M059J (cell line): Measurements from ENCODE around the gene TMEM198. TPM values are rescaled to one million over a fixed set of nuclear protein-coding genes. Genes with fewer than 3 reads are reported as not detected.

Experiments used
- DNase-seq: peaks from one replicate; pipeline ENCODE4 v3.0.0-alpha.2; 2012; ENCODE audit warnings: low read depth
- total RNA-seq: library from RNA; depleted of rRNA; stranded (reverse); fragments of >200 nt; shearing (Covaris generic); gene quantifications from 2 replicates; pipeline ENCODE4 v1.2.3, GENCODE V29; 2014; rRNA removed

Gene TMEM198
- total RNA-seq, 1 experiment from 2014 or later, result 3.5 TPM

DNA sequence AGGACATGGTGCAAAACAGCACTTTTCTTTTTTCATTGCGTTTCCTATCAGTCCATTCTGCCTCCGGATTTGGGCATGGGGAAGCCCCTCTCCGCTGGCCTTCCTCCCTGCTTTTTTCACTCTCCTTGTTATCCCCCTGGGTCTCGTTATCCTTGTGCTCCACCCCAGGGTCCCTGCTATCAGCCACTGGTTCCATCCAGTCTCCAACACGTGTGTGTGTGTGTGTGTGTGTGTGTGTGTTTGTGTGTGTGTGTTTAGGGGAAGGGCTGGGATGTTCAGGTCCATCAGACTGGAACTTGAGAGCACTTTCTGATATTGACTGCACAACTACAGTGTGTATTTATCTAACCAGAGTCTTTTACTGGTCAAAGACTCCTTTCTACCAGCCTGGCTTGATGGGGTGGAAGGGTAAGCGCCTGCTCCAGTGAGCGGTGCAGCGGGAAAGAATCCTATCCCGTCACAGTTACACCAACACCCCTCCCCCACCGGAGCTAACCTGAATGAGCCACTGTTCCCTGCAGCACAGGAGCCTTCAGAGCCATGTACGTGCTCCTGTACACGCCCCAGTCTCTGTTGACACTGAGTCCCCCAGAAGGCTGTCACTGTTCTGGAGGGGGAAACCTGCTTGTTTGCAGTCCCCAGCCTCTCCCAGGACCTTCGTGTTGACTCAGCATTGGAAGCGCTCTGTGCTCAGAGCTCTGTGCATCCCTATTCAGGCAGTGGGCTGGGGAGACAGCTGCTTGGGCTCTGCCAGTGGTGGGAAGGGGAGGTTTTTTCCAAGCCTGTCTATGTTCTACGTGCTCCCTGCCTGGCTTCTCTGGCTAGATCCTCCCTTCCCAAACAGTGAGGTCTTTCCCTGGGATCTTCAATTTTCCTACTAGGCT lies 32.9 kb downstream of the TMEM198 start:
- peak; percentile 34 for DNase-seq

DNA sequence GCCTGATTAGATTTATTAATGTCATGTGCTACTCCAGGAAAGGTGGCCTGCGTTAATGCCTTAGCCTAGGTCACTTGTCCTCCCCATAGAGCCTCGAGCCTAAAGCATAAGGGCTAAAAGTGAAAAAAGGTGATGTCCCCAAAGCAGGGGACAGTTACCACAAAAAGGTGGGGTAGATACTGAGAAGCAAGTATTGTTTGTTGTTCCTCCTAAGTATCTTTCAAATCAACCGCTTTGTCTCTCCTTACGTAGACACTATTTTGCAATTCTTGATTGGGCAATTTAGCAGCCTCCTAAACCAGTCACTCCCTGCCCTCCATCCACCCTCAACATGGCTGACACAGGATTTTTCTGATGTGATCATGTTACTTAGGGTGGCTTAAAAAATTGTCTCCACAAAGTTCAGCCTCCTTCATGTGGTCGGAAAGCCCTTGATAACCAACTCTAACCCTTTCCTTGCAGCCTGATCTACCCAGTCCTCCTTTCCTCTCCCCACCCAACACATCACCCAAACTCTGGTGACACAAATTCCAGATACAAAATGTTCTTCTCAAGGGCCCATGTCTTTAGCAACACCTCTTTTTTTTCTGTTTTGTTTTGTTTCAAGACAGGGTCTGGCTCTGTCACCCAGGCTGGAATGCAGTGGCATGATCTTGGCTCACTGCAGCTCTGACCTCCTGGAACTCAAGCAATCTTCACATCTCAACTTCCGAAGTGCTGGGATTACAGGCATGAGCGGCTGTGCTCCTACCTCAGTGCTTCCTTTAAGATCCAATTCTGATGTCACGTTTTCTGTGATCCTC lies 35.2 kb downstream of the TMEM198 start:
- no peak for DNase-seq

GRCh38 chr2:219581346-219581745 lies 37.5 kb downstream of the TMEM198 start:
- no peak for DNase-seq

DNA sequence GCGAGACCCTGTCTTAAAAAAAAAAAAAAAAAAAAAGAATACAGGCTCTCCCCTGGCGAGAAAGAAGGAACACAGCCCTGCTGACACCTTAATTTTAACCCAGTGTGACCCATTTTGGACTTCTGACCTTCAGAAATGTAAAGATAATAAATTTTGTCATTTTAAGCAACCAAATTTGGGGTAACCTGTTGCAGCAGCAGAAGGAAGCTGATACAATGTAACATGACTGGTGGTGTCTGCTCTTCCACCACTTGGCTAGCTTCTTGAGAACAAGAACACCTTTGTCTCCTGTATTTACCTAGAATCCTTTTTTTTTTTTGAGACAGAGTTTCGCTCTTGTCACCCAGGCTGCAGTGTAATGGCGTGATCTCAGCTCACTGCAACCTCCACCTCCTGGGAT lies 47.3 kb downstream of the TMEM198 start:
- DNase-seq, result no peak

GRCh38 chr2:219592736-219593135 lies 48.9 kb downstream of the TMEM198 start:
- no peak for DNase-seq

DNA sequence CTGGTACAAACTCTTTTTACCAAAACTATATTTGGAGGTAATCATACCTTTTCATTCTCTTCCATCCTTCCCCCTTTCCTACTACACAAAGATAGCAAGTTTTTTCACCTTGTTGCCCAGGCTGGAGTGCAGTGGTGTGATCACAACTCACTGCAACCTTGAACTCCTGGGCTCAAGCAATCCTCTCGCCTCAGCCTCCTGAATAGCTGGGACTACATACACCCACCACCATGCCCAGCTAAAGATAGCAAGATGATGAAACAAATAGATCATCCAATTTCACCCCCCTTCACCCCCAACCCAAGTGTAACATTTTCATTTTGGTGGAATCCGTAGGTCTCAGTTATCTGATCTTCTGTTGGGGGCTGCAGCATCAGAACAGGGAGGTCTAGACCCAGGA lies 49.3 kb downstream of the TMEM198 start:
- DNase-seq, result no peak

DNA sequence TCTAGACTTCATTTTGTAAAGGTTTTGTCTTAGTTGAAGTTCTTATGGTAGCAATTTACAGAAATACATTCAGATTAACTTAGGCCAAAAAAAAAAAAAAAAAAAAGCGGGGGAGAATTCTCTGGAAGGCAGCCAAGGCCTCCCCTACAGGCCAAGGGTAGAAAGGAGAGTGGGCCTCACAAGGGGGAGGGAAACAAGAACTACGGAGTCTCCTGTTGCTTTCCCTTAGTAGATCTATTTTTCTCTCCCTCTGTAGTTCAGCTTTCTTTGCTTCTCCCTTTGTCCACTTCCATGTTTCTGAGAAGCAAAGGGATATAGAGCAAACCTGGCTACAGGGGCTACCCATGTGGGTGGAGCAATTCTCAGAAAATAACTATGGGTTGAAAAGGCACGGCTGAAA lies 51.4 kb downstream of the TMEM198 start:
- no peak for DNase-seq

GRCh38 chr2:219596954-219597551 lies 53.2 kb downstream of the TMEM198 start:
- peak; percentile 30 for DNase-seq

GRCh38 chr2:219597552-219598307 lies 53.9 kb downstream of the TMEM198 start, which contains the start of gene STK11IP:
Gene STK11IP, plus strand, starts transcription at chr2:219597857. Its CDS starts 263 bp downstream, at chr2:219598120.
- DNase-seq, result peak; percentile 97

- DNase-seq, result peak; percentile 23
These were observed 54.7 kb downstream of the TMEM198 start for GRCh38 chr2:219598308-219599078.

Other genes starting within 250 kb of the TMEM198 start
- 1.1 and 1.7 TPM in 2 replicates for gene PTPRN, start 234.6 kb upstream of the TMEM198 start, total RNA-seq
- not detected in 2 replicates for gene RESP18, start 211.3 kb upstream of the TMEM198 start, total RNA-seq
- 75.8 and 88.2 TPM in 2 replicates for gene DNPEP, start 156.1 kb upstream of the TMEM198 start, total RNA-seq
- gene DES, start 125.7 kb upstream of the TMEM198 start, total RNA-seq, result 0.37 TPM in 1 of 2 replicates, not detected in the other
- gene SPEG, start 109.2 kb upstream of the TMEM198 start, total RNA-seq, result 9.8 and 13.9 TPM in 2 replicates
- gene GMPPA, start 45.1 kb upstream of the TMEM198 start, total RNA-seq, result 81.6 and 89.2 TPM in 2 replicates
- 0.02 and 0.10 TPM in 2 replicates for gene ASIC4, start 29.5 kb upstream of the TMEM198 start, total RNA-seq
- 117 and 227 TPM in 2 replicates for gene CHPF, start 219 bp upstream of the TMEM198 start, total RNA-seq
- 44.2 and 81.4 TPM in 2 replicates for gene OBSL1, start 27.5 kb downstream of the TMEM198 start, total RNA-seq
- gene INHA, start 28.3 kb downstream of the TMEM198 start, total RNA-seq, result 0.12 and 0.20 TPM in 2 replicates
- 6.7 and 16.3 TPM in 2 replicates for gene STK11IP, start 53.8 kb downstream of the TMEM198 start, total RNA-seq
- 1.2 and 2.6 TPM in 2 replicates for gene SLC4A3, start 83.6 kb downstream of the TMEM198 start, total RNA-seq